ENCODE data around the gene CD247.

The CD247 gene

DNA sequence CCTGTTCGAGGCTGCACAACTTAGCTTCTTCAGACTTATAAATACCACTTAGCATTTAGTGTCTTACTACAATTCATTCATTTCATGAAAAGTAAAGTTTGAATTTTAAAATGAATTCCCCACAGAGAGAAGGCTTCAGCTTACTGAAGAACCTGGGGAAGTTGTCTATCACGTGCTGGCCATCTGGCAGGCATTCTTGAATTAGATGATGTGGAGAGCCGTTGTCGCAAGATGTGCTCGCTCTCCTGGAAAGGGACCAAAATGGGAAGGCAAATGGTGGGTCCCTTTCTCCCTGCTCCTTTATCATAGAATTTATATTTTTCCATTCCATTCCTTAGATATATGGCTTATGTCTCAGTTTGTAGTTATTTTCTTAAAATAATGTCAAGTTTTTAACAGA is 90.5 kb downstream of the CD247 start:
- ChIA-PET POLR2A (no interaction called here), CTCF (interaction anchor here (1.2 to 1.6 kb wide), 2 partner anchors 160 to 369 kb away, joined by 3 to 6 read pairs; no protein-coding TSS in a partner anchor)
- Histone ChIP-seq H3K27ac (ENCODE audit: extremely low read depth, low read depth, low read length) (no peak overlapping the region), H3K4me3 (ENCODE audit: low read depth, low read length) (no peak overlapping the region), H3K9me3 (ENCODE audit: control insufficient read depth, insufficient read depth, low read depth, low read length) (no peaks in the 10 kb centered on the region), H3K4me1 (ENCODE audit: control insufficient read depth, insufficient read depth, low read length) (no peaks in the 10 kb centered on the region), H3K36me3 (ENCODE audit: control insufficient read depth in 2 of 2, insufficient read depth in 1 of 2, low read length in 2 of 2) (no peaks in the 10 kb centered on the region)
- no peak for TF ChIP-seq ZNF549 (tag by site-specific recombination; IDR thresholded peaks at IDR 0.05)
- TF ChIP-seq GLIS1 (tag by site-specific recombination; IDR thresholded peaks at IDR 0.05), result no peak
- no peak for TF ChIP-seq ZNF596 (tag by site-specific recombination; IDR thresholded peaks at IDR 0.05)
- no peak for TF ChIP-seq ZNF211 (tag by site-specific recombination; IDR thresholded peaks at IDR 0.05; ENCODE audit: low read depth)
- TF ChIP-seq, protein P1, sequence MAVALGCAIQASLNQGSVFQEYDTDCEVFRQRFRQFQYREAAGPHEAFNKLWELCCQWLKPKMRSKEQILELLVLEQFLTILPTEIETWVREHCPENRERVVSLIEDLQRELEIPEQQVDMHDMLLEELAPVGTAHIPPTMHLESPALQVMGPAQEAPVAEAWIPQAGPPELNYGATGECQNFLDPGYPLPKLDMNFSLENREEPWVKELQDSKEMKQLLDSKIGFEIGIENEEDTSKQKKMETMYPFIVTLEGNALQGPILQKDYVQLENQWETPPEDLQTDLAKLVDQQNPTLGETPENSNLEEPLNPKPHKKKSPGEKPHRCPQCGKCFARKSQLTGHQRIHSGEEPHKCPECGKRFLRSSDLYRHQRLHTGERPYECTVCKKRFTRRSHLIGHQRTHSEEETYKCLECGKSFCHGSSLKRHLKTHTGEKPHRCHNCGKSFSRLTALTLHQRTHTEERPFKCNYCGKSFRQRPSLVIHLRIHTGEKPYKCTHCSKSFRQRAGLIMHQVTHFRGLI (tag by site-specific recombination; IDR thresholded peaks at IDR 0.05), result no peak
- no peak for TF ChIP-seq ZBTB17 (tag by site-specific recombination; IDR thresholded peaks at IDR 0.05)
- TF ChIP-seq, protein P2, sequence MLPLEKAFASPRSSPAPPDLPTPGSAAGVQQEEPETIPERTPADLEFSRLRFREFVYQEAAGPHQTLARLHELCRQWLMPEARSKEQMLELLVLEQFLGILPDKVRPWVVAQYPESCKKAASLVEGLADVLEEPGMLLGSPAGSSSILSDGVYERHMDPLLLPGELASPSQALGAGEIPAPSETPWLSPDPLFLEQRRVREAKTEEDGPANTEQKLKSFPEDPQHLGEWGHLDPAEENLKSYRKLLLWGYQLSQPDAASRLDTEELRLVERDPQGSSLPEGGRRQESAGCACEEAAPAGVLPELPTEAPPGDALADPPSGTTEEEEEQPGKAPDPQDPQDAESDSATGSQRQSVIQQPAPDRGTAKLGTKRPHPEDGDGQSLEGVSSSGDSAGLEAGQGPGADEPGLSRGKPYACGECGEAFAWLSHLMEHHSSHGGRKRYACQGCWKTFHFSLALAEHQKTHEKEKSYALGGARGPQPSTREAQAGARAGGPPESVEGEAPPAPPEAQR (tag by site-specific recombination; IDR thresholded peaks at IDR 0.05), result no peak

DNA sequence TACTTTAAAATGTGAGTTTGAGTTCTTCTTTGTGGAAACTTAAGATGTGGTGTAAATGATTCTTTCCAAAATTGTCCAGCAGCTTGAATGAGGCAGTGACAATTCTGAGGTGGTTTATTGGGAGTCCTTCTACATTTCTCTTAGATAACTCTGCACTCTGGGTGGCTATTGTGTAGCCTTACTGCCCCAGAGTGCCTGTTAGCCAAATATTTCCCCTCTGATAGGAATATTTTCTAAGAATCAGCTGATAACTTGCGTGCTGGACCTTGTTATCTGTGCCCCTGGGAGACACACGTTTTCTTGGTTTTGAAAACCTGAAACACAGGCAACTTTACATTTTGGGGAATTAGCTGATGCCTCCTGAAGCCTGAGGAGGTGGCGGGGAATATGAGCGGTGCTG is 91.6 kb downstream of the CD247 start:
- H3K4me1 ChIP-seq (ENCODE audit: control insufficient read depth, insufficient read depth, low read length), result no peaks in the 10 kb centered on the region
- no peak overlapping the region for H3K27ac ChIP-seq (ENCODE audit: extremely low read depth, low read depth, low read length)
- H3K36me3 ChIP-seq (ENCODE audit: control insufficient read depth in 2 of 2, insufficient read depth in 1 of 2, low read length in 2 of 2), result no peaks in the 10 kb centered on the region
- TF ChIP-seq ZSCAN30 (tag by site-specific recombination; IDR thresholded peaks at IDR 0.05), result no peak
- no peak for TF ChIP-seq ZNF610 (tag by site-specific recombination; IDR thresholded peaks at IDR 0.05; ENCODE audit: borderline replicate concordance)
- TF ChIP-seq ZNF175 (tag by site-specific recombination; IDR thresholded peaks at IDR 0.05), result no peak
- TF ChIP-seq, protein P3, sequence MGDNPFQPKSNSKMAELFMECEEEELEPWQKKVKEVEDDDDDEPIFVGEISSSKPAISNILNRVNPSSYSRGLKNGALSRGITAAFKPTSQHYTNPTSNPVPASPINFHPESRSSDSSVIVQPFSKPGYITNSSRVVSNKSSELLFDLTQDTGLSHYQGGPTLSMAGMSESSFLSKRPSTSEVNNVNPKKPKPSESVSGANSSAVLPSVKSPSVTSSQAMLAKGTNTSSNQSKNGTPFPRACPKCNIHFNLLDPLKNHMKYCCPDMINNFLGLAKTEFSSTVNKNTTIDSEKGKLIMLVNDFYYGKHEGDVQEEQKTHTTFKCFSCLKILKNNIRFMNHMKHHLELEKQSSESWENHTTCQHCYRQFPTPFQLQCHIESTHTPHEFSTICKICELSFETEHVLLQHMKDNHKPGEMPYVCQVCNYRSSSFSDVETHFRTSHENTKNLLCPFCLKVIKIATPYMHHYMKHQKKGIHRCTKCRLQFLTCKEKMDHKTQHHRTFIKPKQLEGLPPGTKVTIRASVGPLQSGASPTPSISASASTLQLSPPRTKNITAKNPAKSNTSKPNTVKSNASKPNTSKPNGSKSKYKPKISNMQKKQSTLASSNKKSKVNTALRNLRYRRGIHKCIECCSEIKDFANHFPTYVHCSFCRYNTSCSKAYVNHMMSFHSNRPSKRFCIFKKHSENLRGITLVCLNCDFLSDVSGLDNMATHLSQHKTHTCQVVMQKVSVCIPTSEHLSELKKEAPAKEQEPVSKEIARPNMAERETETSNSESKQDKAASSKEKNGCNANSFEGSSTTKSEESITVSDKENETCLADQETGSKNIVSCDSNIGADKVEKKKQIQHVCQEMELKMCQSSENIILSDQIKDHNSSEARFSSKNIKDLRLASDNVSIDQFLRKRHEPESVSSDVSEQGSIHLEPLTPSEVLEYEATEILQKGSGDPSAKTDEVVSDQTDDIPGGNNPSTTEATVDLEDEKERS (tag by site-specific recombination; IDR thresholded peaks at IDR 0.05), result no peak
- no peak for TF ChIP-seq MEIS1 (CRISPR knock-in tag; IDR thresholded peaks at IDR 0.05; ENCODE audit: borderline replicate concordance)
- no peak overlapping the region for H3K4me3 ChIP-seq (ENCODE audit: low read depth, low read length)
- POLR2A ChIA-PET, result no interaction called here
- CTCF ChIA-PET, result interaction anchor here (1.0 kb wide), 1 partner anchor 8 kb away, joined by 3 read pairs; no protein-coding TSS in a partner anchor
- no peaks in the 10 kb centered on the region for H3K9me3 ChIP-seq (ENCODE audit: control insufficient read depth, insufficient read depth, low read depth, low read length)

DNA sequence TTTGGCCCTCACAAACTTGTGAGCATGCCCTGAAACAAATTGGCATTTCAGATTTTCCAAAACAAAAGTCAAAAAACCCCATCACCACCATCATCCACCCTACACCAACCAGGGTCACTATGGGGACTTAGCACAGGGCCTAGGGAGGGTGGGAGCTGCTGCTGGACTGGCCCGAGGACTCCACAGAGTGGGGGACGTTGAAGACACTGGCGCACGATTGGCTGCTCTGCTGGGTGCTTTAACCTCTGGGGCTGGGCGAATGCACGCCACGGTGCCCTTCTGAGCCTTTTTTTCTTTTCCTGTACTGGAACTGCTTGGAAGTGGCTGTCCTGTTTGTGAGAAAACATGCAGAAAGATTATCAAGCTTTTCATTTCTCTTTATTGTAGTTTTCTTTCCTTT is 92.8 kb downstream of the CD247 start:
- H3K27ac ChIP-seq (ENCODE audit: extremely low read depth, low read depth, low read length), result no peak overlapping the region
- ChIA-PET CTCF (interaction anchor here (0.6 kb wide), 1 partner anchor 24 kb away, joined by 5 read pairs; no protein-coding TSS in a partner anchor), POLR2A (interaction anchor here (0.6 kb wide), 1 partner anchor 106 kb away, joined by 8 read pairs; no protein-coding TSS in a partner anchor)
- no peak overlapping the region for H3K4me3 ChIP-seq (ENCODE audit: low read depth, low read length)
- no peaks in the 10 kb centered on the region for H3K4me1 ChIP-seq (ENCODE audit: control insufficient read depth, insufficient read depth, low read length)
- H3K36me3 ChIP-seq (ENCODE audit: control insufficient read depth in 2 of 2, insufficient read depth in 1 of 2, low read length in 2 of 2), result no peaks in the 10 kb centered on the region
- H3K9me3 ChIP-seq (ENCODE audit: control insufficient read depth, insufficient read depth, low read depth, low read length), result no peaks in the 10 kb centered on the region
- TF ChIP-seq ZNF302 (tag by site-specific recombination; IDR thresholded peaks at IDR 0.05; ENCODE audit: low read depth) (no peak), ZNF660 (tag by site-specific recombination; IDR thresholded peaks at IDR 0.05) (no peak), ZNF555 (tag by site-specific recombination; conservative IDR thresholded peaks at IDR 0.05) (no peak), SP3 (tag by site-specific recombination; IDR thresholded peaks at IDR 0.05) (no peak), KLF10 (tag by site-specific recombination; IDR thresholded peaks at IDR 0.05) (no peak), ZNF549 (tag by site-specific recombination; IDR thresholded peaks at IDR 0.05) (no peak)
- TF ChIP-seq, protein P4, sequence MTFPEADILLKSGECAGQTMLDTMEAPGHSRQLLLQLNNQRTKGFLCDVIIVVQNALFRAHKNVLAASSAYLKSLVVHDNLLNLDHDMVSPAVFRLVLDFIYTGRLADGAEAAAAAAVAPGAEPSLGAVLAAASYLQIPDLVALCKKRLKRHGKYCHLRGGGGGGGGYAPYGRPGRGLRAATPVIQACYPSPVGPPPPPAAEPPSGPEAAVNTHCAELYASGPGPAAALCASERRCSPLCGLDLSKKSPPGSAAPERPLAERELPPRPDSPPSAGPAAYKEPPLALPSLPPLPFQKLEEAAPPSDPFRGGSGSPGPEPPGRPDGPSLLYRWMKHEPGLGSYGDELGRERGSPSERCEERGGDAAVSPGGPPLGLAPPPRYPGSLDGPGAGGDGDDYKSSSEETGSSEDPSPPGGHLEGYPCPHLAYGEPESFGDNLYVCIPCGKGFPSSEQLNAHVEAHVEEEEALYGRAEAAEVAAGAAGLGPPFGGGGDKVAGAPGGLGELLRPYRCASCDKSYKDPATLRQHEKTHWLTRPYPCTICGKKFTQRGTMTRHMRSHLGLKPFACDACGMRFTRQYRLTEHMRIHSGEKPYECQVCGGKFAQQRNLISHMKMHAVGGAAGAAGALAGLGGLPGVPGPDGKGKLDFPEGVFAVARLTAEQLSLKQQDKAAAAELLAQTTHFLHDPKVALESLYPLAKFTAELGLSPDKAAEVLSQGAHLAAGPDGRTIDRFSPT (tag by site-specific recombination; IDR thresholded peaks at IDR 0.05), result no peak
- TF ChIP-seq, protein P5, sequence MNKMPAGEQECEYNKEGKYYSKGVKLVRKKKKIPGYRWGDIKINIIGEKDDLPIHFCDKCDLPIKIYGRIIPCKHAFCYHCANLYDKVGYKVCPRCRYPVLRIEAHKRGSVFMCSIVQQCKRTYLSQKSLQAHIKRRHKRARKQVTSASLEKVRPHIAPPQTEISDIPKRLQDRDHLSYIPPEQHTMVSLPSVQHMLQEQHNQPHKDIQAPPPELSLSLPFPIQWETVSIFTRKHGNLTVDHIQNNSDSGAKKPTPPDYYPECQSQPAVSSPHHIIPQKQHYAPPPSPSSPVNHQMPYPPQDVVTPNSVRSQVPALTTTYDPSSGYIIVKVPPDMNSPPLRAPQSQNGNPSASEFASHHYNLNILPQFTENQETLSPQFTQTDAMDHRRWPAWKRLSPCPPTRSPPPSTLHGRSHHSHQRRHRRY (tag by site-specific recombination; IDR thresholded peaks at IDR 0.05), result no peak
- TF ChIP-seq, protein P6, sequence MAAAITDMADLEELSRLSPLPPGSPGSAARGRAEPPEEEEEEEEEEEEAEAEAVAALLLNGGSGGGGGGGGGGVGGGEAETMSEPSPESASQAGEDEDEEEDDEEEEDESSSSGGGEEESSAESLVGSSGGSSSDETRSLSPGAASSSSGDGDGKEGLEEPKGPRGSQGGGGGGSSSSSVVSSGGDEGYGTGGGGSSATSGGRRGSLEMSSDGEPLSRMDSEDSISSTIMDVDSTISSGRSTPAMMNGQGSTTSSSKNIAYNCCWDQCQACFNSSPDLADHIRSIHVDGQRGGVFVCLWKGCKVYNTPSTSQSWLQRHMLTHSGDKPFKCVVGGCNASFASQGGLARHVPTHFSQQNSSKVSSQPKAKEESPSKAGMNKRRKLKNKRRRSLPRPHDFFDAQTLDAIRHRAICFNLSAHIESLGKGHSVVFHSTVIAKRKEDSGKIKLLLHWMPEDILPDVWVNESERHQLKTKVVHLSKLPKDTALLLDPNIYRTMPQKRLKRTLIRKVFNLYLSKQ (tag by site-specific recombination; IDR thresholded peaks at IDR 0.05; ENCODE audit: borderline replicate concordance), result no peak
